ENCODE data around the gene GIGYF2. TPM values are rescaled to one million over a fixed set of nuclear protein-coding genes. Genes with fewer than 3 reads are reported as not detected.

GIGYF2 gene
- total RNA-seq, 1 experiment from 2014 or later: 59.6 TPM

- Histone ChIP-seq H3K4me1 (ENCODE audit: low read length) (no peaks in the 10 kb centered on the region), H3K9me2 (replicated peaks; ENCODE audit: insufficient read depth, low read length) (no peaks in the 10 kb centered on the region), H3K4me2 (ENCODE audit: low read depth, low read length, poor library complexity, severe bottlenecking) (no peak overlapping the region), H4K20me1 (ENCODE audit: insufficient read depth, low read depth, low read length) (no peaks in the 10 kb centered on the region), H3K36me3 (ENCODE audit: insufficient read depth, low read length) (no peaks in the 10 kb centered on the region), H3K9me3 (ENCODE audit: low read length) (no peaks in the 10 kb centered on the region), H3K27me3 (ENCODE audit: low read length) (no peaks in the 10 kb centered on the region), H2AFZ (ENCODE audit: low read length) (no peak overlapping the region), H3K27ac (ENCODE audit: low read length) (no peak overlapping the region), H3K9ac (ENCODE audit: low read length) (no peak overlapping the region), H3K4me3 (ENCODE audit: low read length) (no peak overlapping the region), H3K79me2 (ENCODE audit: low read length) (no peaks in the 10 kb centered on the region)
- DNase-seq: no peak
Observed at GRCh38 chr2:232872826-232873225, 175.7 kb downstream of the GIGYF2 start.

GRCh38 chr2:232873292-232873908 is 176.3 kb downstream of the GIGYF2 start:
- no peak for DNase-seq
- no peak overlapping the region for H3K9ac ChIP-seq (ENCODE audit: low read length)

GRCh38 chr2:232873909-232874641 is 176.9 kb downstream of the GIGYF2 start:
- Histone ChIP-seq H2AFZ (ENCODE audit: low read length) (no peak overlapping the region), H3K27ac (ENCODE audit: low read length) (no peak overlapping the region), H3K9ac (ENCODE audit: low read length) (no peak overlapping the region)

More at GRCh38 chr2:232873292-232873908, 176.3 kb downstream of the GIGYF2 start:
- H2AFZ ChIP-seq (ENCODE audit: low read length): no peak overlapping the region
- H3K4me1 ChIP-seq (ENCODE audit: low read length): no peaks in the 10 kb centered on the region
- H3K9me3 ChIP-seq (ENCODE audit: low read length): no peaks in the 10 kb centered on the region
- no peak overlapping the region for H3K4me3 ChIP-seq (ENCODE audit: low read length)
- no peaks in the 10 kb centered on the region for H3K36me3 ChIP-seq (ENCODE audit: insufficient read depth, low read length)
- H3K9me2 ChIP-seq (replicated peaks; ENCODE audit: insufficient read depth, low read length): no peaks in the 10 kb centered on the region
- no peak overlapping the region for H3K4me2 ChIP-seq (ENCODE audit: low read depth, low read length, poor library complexity, severe bottlenecking)
- H3K79me2 ChIP-seq (ENCODE audit: low read length): no peaks in the 10 kb centered on the region
- no peak overlapping the region for H3K27ac ChIP-seq (ENCODE audit: low read length)
- no peaks in the 10 kb centered on the region for H3K27me3 ChIP-seq (ENCODE audit: low read length)
- no peaks in the 10 kb centered on the region for H4K20me1 ChIP-seq (ENCODE audit: insufficient read depth, low read depth, low read length)

GRCh38 chr2:232874677-232875223 is 177.6 kb downstream of the GIGYF2 start:
- Histone ChIP-seq H3K4me2 (ENCODE audit: low read depth, low read length, poor library complexity, severe bottlenecking) (no peak overlapping the region), H3K36me3 (ENCODE audit: insufficient read depth, low read length) (no peaks in the 10 kb centered on the region), H3K9me2 (replicated peaks; ENCODE audit: insufficient read depth, low read length) (no peaks in the 10 kb centered on the region), H3K27me3 (ENCODE audit: low read length) (no peaks in the 10 kb centered on the region), H4K20me1 (ENCODE audit: insufficient read depth, low read depth, low read length) (no peaks in the 10 kb centered on the region), H2AFZ (ENCODE audit: low read length) (no peak overlapping the region), H3K9ac (ENCODE audit: low read length) (no peak overlapping the region), H3K79me2 (ENCODE audit: low read length) (no peaks in the 10 kb centered on the region), H3K4me3 (ENCODE audit: low read length) (no peak overlapping the region), H3K4me1 (ENCODE audit: low read length) (no peaks in the 10 kb centered on the region), H3K9me3 (ENCODE audit: low read length) (no peaks in the 10 kb centered on the region), H3K27ac (ENCODE audit: low read length) (no peak overlapping the region)
- DNase-seq: no peak

More at GRCh38 chr2:232873909-232874641, 176.9 kb downstream of the GIGYF2 start:
- DNase-seq: no peak
- Histone ChIP-seq H3K4me3 (ENCODE audit: low read length) (no peak overlapping the region), H3K4me2 (ENCODE audit: low read depth, low read length, poor library complexity, severe bottlenecking) (no peak overlapping the region), H4K20me1 (ENCODE audit: insufficient read depth, low read depth, low read length) (no peaks in the 10 kb centered on the region), H3K9me2 (replicated peaks; ENCODE audit: insufficient read depth, low read length) (no peaks in the 10 kb centered on the region), H3K9me3 (ENCODE audit: low read length) (no peaks in the 10 kb centered on the region), H3K79me2 (ENCODE audit: low read length) (no peaks in the 10 kb centered on the region), H3K27me3 (ENCODE audit: low read length) (no peaks in the 10 kb centered on the region), H3K36me3 (ENCODE audit: insufficient read depth, low read length) (no peaks in the 10 kb centered on the region), H3K4me1 (ENCODE audit: low read length) (no peaks in the 10 kb centered on the region)

GRCh38 chr2:232875256-232876121 is 178.4 kb downstream of the GIGYF2 start:
- no peak overlapping the region for H3K4me3 ChIP-seq (ENCODE audit: low read length)
- no peak overlapping the region for H3K4me2 ChIP-seq (ENCODE audit: low read depth, low read length, poor library complexity, severe bottlenecking)
- no peaks in the 10 kb centered on the region for H3K79me2 ChIP-seq (ENCODE audit: low read length)
- H3K36me3 ChIP-seq (ENCODE audit: insufficient read depth, low read length): no peaks in the 10 kb centered on the region
- H3K27ac ChIP-seq (ENCODE audit: low read length): no peak overlapping the region
- no peaks in the 10 kb centered on the region for H3K4me1 ChIP-seq (ENCODE audit: low read length)
- H3K9me2 ChIP-seq (replicated peaks; ENCODE audit: insufficient read depth, low read length): no peaks in the 10 kb centered on the region
- no peak overlapping the region for H3K9ac ChIP-seq (ENCODE audit: low read length)
- H3K27me3 ChIP-seq (ENCODE audit: low read length): no peaks in the 10 kb centered on the region
- DNase-seq: no peak
- H2AFZ ChIP-seq (ENCODE audit: low read length): no peak overlapping the region
- no peaks in the 10 kb centered on the region for H3K9me3 ChIP-seq (ENCODE audit: low read length)
- H4K20me1 ChIP-seq (ENCODE audit: insufficient read depth, low read depth, low read length): no peaks in the 10 kb centered on the region

- Histone ChIP-seq H3K4me3 (ENCODE audit: low read length) (no peak overlapping the region), H3K27me3 (ENCODE audit: low read length) (no peaks in the 10 kb centered on the region), H3K4me2 (ENCODE audit: low read depth, low read length, poor library complexity, severe bottlenecking) (no peak overlapping the region), H3K4me1 (ENCODE audit: low read length) (no peaks in the 10 kb centered on the region), H3K27ac (ENCODE audit: low read length) (no peak overlapping the region), H3K9ac (ENCODE audit: low read length) (no peak overlapping the region), H3K79me2 (ENCODE audit: low read length) (no peaks in the 10 kb centered on the region), H3K9me3 (ENCODE audit: low read length) (no peaks in the 10 kb centered on the region), H2AFZ (ENCODE audit: low read length) (no peak overlapping the region), H4K20me1 (ENCODE audit: insufficient read depth, low read depth, low read length) (no peaks in the 10 kb centered on the region), H3K9me2 (replicated peaks; ENCODE audit: insufficient read depth, low read length) (no peaks in the 10 kb centered on the region), H3K36me3 (ENCODE audit: insufficient read depth, low read length) (no peaks in the 10 kb centered on the region)
- no peak for DNase-seq
Observed at GRCh38 chr2:232876161-232876977, 179.2 kb downstream of the GIGYF2 start.

GRCh38 chr2:232876978-232877441 is 179.9 kb downstream of the GIGYF2 start:
- Histone ChIP-seq H3K4me2 (ENCODE audit: low read depth, low read length, poor library complexity, severe bottlenecking) (no peak overlapping the region), H2AFZ (ENCODE audit: low read length) (no peak overlapping the region), H3K4me3 (ENCODE audit: low read length) (no peak overlapping the region), H3K9ac (ENCODE audit: low read length) (no peak overlapping the region), H3K27me3 (ENCODE audit: low read length) (no peaks in the 10 kb centered on the region), H3K36me3 (ENCODE audit: insufficient read depth, low read length) (no peaks in the 10 kb centered on the region), H4K20me1 (ENCODE audit: insufficient read depth, low read depth, low read length) (no peaks in the 10 kb centered on the region), H3K9me2 (replicated peaks; ENCODE audit: insufficient read depth, low read length) (no peaks in the 10 kb centered on the region), H3K9me3 (ENCODE audit: low read length) (no peaks in the 10 kb centered on the region), H3K27ac (ENCODE audit: low read length) (no peak overlapping the region), H3K79me2 (ENCODE audit: low read length) (no peaks in the 10 kb centered on the region), H3K4me1 (ENCODE audit: low read length) (no peaks in the 10 kb centered on the region)
- DNase-seq: no peak
